Bone marrow (tissue), 2 donors: ENCODE data around the gene SPAG8.
A peak's percentile ranks its signal among the peaks of the same experiment; 100 is the strongest.

ENCODE experiments used
- DNase-seq, 2 donors: peaks; one replicate each; lab custom pipeline; 2025; lab: John Stamatoyannopoulos, UW

The SPAG8 gene

GRCh38 chr9:35836595-35836994 lies 24.5 kb upstream of the SPAG8 start:
- DNase-seq, result no peak

GRCh38 chr9:35835766-35836165 lies 23.7 kb upstream of the SPAG8 start:
- no peak for DNase-seq

GRCh38 chr9:35835216-35835632 lies 23.2 kb upstream of the SPAG8 start:
- DNase-seq, result no peak

GRCh38 chr9:35834260-35835215 lies 22.5 kb upstream of the SPAG8 start:
- DNase-seq, result no peak

- DNase-seq, result no peak
Measured at GRCh38 chr9:35832814-35833213, 20.8 kb upstream of the SPAG8 start.

- no peak for DNase-seq
Measured at GRCh38 chr9:35831040-35831439, 19.0 kb upstream of the SPAG8 start.

- no peak for DNase-seq
Measured at GRCh38 chr9:35829764-35830096, 17.7 kb upstream of the SPAG8 start.

- peak in 1 of 2 donors; percentile 81 for DNase-seq
Measured at GRCh38 chr9:35829084-35829763, 17.2 kb upstream of the SPAG8 start, which contains the start of gene TMEM8B. Gene TMEM8B (plus strand): TSS chr9:35829228. CDS start chr9:35829448, 220 bp downstream.

GRCh38 chr9:35828716-35829083 lies 16.6 kb upstream of the SPAG8 start, which contains the start of gene FAM221B:
Gene FAM221B (minus strand): TSS chr9:35828732. CDS start chr9:35826161, 2,571 bp downstream.
- DNase-seq, result no peak

GRCh38 chr9:35827486-35827885 lies 15.4 kb upstream of the SPAG8 start:
- no peak for DNase-seq

- DNase-seq, result peak; percentile 28 to 50
Measured at GRCh38 chr9:35826071-35826701, 14.1 kb upstream of the SPAG8 start.

GRCh38 chr9:35822926-35823325 lies 10.9 kb upstream of the SPAG8 start:
- DNase-seq, result no peak

GRCh38 chr9:35820076-35820475 lies 8.0 kb upstream of the SPAG8 start:
- no peak for DNase-seq

GRCh38 chr9:35818341-35818740 lies 6.3 kb upstream of the SPAG8 start:
- DNase-seq, result no peak

GRCh38 chr9:35816708-35817107 lies 4.6 kb upstream of the SPAG8 start:
- DNase-seq, result no peak

- peak; percentile 68 to 92 for DNase-seq
Measured at GRCh38 chr9:35814841-35815543, 2.9 kb upstream of the SPAG8 start, which contains the start of gene HINT2. Gene HINT2 (minus strand): TSS chr9:35815042. CDS start chr9:35814979, 63 bp downstream.

- no peak for DNase-seq
Measured at GRCh38 chr9:35814106-35814840, 2.2 kb upstream of the SPAG8 start.

- no peak for DNase-seq
Measured at GRCh38 chr9:35813434-35814105, 1.5 kb upstream of the SPAG8 start.

GRCh38 chr9:35811381-35812024 lies 559 bp downstream of the SPAG8 start:
- DNase-seq, result no peak

- no peak for DNase-seq
Measured at GRCh38 chr9:35810122-35810521, 1.9 kb downstream of the SPAG8 start.
